Ishikawa (cell line): ENCODE data around the gene CMTR1.

Experiments used
- CEBPB ChIP-seq: IDR thresholded peaks from 2 replicates; pipeline ENCODE4 v1.6.1; 2012
- CREB1 ChIP-seq: IDR thresholded peaks from 2 replicates; pipeline ENCODE4 v1.6.1; 2012; ENCODE audit warnings: low read depth
- EGR1 ChIP-seq: IDR thresholded peaks from 2 replicates; pipeline ENCODE4 v1.6.1; 2012
- EP300 ChIP-seq: IDR thresholded peaks from 2 replicates; pipeline ENCODE4 v1.6.1; 2012; ENCODE audit warnings: borderline replicate concordance
- FOXM1 ChIP-seq: IDR thresholded peaks from 2 replicates; pipeline ENCODE4 v1.6.1; 2012; ENCODE audit warnings: low read depth, borderline replicate concordance
- MAX ChIP-seq: IDR thresholded peaks from 2 replicates; pipeline ENCODE4 v1.6.1; 2012
- NFIC ChIP-seq: IDR thresholded peaks from 2 replicates; pipeline ENCODE4 v1.6.1; 2012
- RAD21 ChIP-seq: IDR thresholded peaks from 2 replicates; pipeline ENCODE4 v1.6.1; 2012; ENCODE audit warnings: low read depth
- TAF1 ChIP-seq: IDR thresholded peaks from 2 replicates; pipeline ENCODE4 v1.6.1; 2012; ENCODE audit warnings: low read depth, mild to moderate bottlenecking
- TCF12 ChIP-seq: IDR thresholded peaks from 2 replicates; pipeline ENCODE4 v1.6.1; 2012; ENCODE audit warnings: low read depth
- TEAD4 ChIP-seq: IDR thresholded peaks from 2 replicates; pipeline ENCODE4 v1.6.1; 2012
- YY1 ChIP-seq: IDR thresholded peaks from 2 replicates; pipeline ENCODE4 v1.6.1; 2012; ENCODE audit warnings: low read depth
- ZBTB7A ChIP-seq: IDR thresholded peaks from 2 replicates; pipeline ENCODE4 v1.6.1; 2012; ENCODE audit warnings: low read depth
- TF ChIP-seq, protein P1 (sequence below): IDR thresholded peaks from 2 replicates; pipeline ENCODE4 v1.6.1; 2012
- TF ChIP-seq, protein P2 (sequence below): IDR thresholded peaks from 2 replicates; pipeline ENCODE4 v1.6.1; 2012; ENCODE audit warnings: low read depth, mild to moderate bottlenecking

CMTR1 gene

GRCh38 chr6:37518116-37518515 lies 85.1 kb downstream of the CMTR1 start:
- TF ChIP-seq, protein P1, sequence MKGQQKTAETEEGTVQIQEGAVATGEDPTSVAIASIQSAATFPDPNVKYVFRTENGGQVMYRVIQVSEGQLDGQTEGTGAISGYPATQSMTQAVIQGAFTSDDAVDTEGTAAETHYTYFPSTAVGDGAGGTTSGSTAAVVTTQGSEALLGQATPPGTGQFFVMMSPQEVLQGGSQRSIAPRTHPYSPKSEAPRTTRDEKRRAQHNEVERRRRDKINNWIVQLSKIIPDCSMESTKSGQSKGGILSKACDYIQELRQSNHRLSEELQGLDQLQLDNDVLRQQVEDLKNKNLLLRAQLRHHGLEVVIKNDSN, result no peak
- TF ChIP-seq RAD21, result no peak
- TF ChIP-seq EGR1, result no peak
- TF ChIP-seq TEAD4, result no peak
- no peak for TF ChIP-seq CREB1
- no peak for TF ChIP-seq EP300
- no peak for TF ChIP-seq TAF1
- TF ChIP-seq MAX, result no peak
- TF ChIP-seq, protein P2, sequence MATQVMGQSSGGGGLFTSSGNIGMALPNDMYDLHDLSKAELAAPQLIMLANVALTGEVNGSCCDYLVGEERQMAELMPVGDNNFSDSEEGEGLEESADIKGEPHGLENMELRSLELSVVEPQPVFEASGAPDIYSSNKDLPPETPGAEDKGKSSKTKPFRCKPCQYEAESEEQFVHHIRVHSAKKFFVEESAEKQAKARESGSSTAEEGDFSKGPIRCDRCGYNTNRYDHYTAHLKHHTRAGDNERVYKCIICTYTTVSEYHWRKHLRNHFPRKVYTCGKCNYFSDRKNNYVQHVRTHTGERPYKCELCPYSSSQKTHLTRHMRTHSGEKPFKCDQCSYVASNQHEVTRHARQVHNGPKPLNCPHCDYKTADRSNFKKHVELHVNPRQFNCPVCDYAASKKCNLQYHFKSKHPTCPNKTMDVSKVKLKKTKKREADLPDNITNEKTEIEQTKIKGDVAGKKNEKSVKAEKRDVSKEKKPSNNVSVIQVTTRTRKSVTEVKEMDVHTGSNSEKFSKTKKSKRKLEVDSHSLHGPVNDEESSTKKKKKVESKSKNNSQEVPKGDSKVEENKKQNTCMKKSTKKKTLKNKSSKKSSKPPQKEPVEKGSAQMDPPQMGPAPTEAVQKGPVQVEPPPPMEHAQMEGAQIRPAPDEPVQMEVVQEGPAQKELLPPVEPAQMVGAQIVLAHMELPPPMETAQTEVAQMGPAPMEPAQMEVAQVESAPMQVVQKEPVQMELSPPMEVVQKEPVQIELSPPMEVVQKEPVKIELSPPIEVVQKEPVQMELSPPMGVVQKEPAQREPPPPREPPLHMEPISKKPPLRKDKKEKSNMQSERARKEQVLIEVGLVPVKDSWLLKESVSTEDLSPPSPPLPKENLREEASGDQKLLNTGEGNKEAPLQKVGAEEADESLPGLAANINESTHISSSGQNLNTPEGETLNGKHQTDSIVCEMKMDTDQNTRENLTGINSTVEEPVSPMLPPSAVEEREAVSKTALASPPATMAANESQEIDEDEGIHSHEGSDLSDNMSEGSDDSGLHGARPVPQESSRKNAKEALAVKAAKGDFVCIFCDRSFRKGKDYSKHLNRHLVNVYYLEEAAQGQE, result no peak
- TF ChIP-seq FOXM1, result no peak
- TF ChIP-seq NFIC, result no peak
- TF ChIP-seq CEBPB, result no peak
- no peak for TF ChIP-seq ZBTB7A
- no peak for TF ChIP-seq YY1

GRCh38 chr6:37519461-37519860 lies 86.4 kb downstream of the CMTR1 start:
- TF ChIP-seq FOXM1 (no peak), TCF12 (no peak), CREB1 (no peak), MAX (no peak), EGR1 (no peak), EP300 (no peak), NFIC (no peak), CEBPB (no peak), RAD21 (no peak), TEAD4 (no peak), ZBTB7A (no peak)
- TF ChIP-seq, protein P2, result no peak

DNA sequence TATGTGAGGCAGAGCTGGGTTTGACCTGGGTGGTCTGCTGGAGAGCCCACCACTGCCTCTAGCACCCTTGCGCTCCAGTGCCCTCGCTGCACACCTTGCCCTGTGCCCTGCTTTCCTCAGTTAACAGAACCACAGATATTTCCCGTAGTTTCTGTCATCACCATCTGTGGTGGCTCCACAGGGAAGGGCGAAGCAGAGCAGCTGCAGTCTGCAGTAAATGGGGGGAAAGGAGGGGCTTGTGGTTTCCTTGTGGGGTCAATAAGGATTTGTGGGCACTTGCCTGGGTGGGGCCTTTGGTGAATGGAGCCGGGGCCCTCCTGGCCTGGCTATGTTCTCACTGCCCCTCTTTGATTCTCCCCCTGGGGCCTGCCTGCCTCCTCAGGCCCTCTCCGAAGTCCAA lies 87.9 kb downstream of the CMTR1 start:
- TF ChIP-seq TEAD4 (no peak), EP300 (no peak), NFIC (no peak), YY1 (no peak), TAF1 (no peak), FOXM1 (no peak), CREB1 (no peak)

DNA sequence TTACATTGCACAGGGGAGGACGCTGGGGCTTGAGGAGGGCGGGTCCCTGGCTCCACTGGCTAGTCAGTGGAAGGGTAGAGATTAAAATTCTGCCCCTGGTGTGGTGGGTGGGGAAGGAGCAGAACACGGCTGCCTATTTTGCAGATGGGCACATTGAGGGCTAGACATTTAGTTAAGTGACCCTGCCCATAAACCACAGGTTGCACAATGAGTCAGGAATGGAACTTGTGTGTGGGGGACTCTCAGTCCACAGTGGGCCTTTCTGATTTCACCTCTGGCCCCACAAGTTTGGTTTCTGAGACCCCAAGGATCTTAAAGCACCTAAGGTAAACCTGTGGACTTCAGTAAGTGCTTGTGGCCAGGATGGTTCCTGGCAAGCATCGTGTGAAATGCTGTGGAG lies 88.7 kb downstream of the CMTR1 start:
- TF ChIP-seq TEAD4, result no peak
- no peak for TF ChIP-seq EP300

- TF ChIP-seq CEBPB (no peak), ZBTB7A (no peak)
- TF ChIP-seq, protein P1, result no peak
Measured at GRCh38 chr6:37522836-37523235, 89.8 kb downstream of the CMTR1 start.

- TF ChIP-seq TAF1 (no peak), CEBPB (no peak), FOXM1 (no peak), YY1 (no peak), EP300 (no peak)
Measured at GRCh38 chr6:37523412-37523811, 90.4 kb downstream of the CMTR1 start.

DNA sequence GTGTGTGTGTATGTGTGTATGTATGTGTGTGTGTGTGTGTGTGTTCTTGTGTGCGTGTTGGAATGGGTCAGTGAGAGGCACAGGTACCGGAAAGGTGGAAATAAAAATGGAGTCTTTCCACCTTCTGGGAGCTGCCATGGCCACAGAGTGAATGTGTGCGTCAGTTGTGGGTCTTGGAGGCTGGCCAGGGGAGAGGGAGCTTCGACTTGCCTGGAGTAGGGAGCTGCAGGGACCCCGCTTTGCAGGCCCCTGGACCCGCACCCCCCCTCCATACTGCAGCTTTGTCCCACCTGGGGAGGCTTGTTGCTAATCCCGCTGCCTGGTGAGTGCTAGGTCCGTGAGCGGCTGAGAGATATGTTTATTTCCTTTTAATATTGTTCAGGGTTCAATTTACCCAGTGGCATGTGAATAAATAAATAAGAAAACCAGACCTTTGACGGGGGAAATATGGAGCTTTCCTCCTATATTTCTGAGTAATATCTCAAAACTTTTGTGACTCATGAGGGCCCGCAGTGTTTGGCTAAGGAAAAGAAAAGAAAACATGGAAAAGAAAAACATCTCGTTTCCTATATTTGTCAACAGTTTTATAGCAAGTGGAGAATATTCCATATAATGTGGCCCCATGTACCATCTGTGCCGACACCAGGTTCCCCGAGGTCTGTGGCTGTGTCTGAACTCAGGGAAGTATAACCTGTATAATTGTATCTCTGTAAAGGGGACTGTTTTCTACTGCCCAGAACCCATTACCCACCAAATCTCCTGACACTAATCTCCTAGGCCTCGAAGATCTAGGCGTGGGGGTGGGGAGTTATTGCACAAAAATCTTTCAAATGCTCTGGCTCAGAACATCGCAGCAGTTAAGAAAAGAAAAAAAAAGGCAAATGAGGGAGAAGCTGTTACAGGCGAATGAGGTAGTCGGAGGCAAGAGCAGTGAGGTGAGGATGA lies 91.3 kb downstream of the CMTR1 start:
- TF ChIP-seq EGR1 (no peak), CREB1 (no peak), YY1 (no peak), CEBPB (no peak)
- TF ChIP-seq, protein P1, result no peak
